SK-N-SH treated with all-trans-retinoic acid at 6 μM for 48 hours (cell line): ENCODE measurements around the gene PTPRN2.

Source experiments
- ARNTL ChIP-seq: fragments of 450-650 bp; formaldehyde crosslinking; IDR thresholded peaks from 2 replicates; pipeline ENCODE4 v1.5.0; 2020; ENCODE audit warnings: low read depth, mild to moderate bottlenecking, moderate library complexity, borderline replicate concordance
- BACH2 ChIP-seq: fragments of 250-450 bp; sonication (Bioruptor Pico); IDR thresholded peaks from 2 replicates; pipeline ENCODE4 v1.9.0; 2021; ENCODE audit warnings: mild to moderate bottlenecking, borderline replicate concordance
- CSDC2 ChIP-seq: fragments of 250-450 bp; sonication (Bioruptor Pico); IDR thresholded peaks from 2 replicates; pipeline ENCODE4 v1.5.0; 2020; ENCODE audit warnings: mild to moderate bottlenecking, moderate library complexity
- ISL1 ChIP-seq: fragments of 250-450 bp; sonication (Bioruptor Pico); IDR thresholded peaks from 2 replicates; pipeline ENCODE4 v2.1.2; 2022; ENCODE audit warnings: mild to moderate bottlenecking, moderate library complexity
- PATZ1 ChIP-seq: fragments of 250-450 bp; sonication (Bioruptor Pico); IDR thresholded peaks from 2 replicates; pipeline ENCODE4 v1.8.0; 2020; ENCODE audit warnings: mild to moderate bottlenecking, moderate library complexity, borderline replicate concordance
- POU6F1 ChIP-seq: fragments of 250-450 bp; sonication (Bioruptor Pico); IDR thresholded peaks from 2 replicates; pipeline ENCODE4 v1.8.0; 2021; ENCODE audit warnings: low read depth, mild to moderate bottlenecking, moderate library complexity, borderline replicate concordance
- PPARA ChIP-seq: fragments of 250-450 bp; sonication (Bioruptor Pico); IDR thresholded peaks from 2 replicates; pipeline ENCODE4 v1.5.0; 2020; ENCODE audit warnings: mild to moderate bottlenecking, borderline replicate concordance
- TCF4 ChIP-seq: fragments of 250-450 bp; sonication (Bioruptor Pico); IDR thresholded peaks from 2 replicates; pipeline ENCODE4 v1.8.0; 2021; ENCODE audit warnings: mild to moderate bottlenecking, moderate library complexity, borderline replicate concordance
- ZNF70 ChIP-seq: fragments of 450-650 bp; formaldehyde crosslinking; IDR thresholded peaks from 2 replicates; pipeline ENCODE4 v1.5.0; 2020; ENCODE audit warnings: mild to moderate bottlenecking, moderate library complexity
- ZNF8 ChIP-seq: fragments of 450-650 bp; formaldehyde crosslinking; IDR thresholded peaks from 2 replicates; pipeline ENCODE4 v1.5.0; 2020; ENCODE audit warnings: mild to moderate bottlenecking, moderate library complexity

GRCh38 chr7:158247758-158248487, 339.7 kb downstream of the PTPRN2 start:
- no peak for TF ChIP-seq ZNF8 (CRISPR knock-in tag)
- no peak for TF ChIP-seq POU6F1 (CRISPR knock-in tag)
- no peak for TF ChIP-seq ISL1 (CRISPR knock-in tag)
- no peak for TF ChIP-seq ARNTL (CRISPR knock-in tag)
- no peak for TF ChIP-seq CSDC2 (CRISPR knock-in tag)
- TF ChIP-seq ZNF70 (CRISPR knock-in tag): no peak
- TF ChIP-seq PATZ1 (CRISPR knock-in tag): no peak
- TF ChIP-seq BACH2 (CRISPR knock-in tag): no peak
- no peak for TF ChIP-seq TCF4 (CRISPR knock-in tag)
- no peak for TF ChIP-seq PPARA
